Stimulated activated CD4-positive, alpha-beta T cell treated with anti-CD3 and anti-CD28 coated beads, Interleukin-2, amount 100 ng/mL, for 48 hours (primary cell): ENCODE data around the gene COL9A1.

ENCODE experiments used
- DNase-seq, 2 donors: peaks; one replicate each; pipeline ENCODE4 v3.0.0-alpha.2; 2020

The COL9A1 gene

GRCh38 chr6:70285201-70285600 is 17.7 kb downstream of the COL9A1 start:
- no peak for DNase-seq

- no peak for DNase-seq
Observed at GRCh38 chr6:70282919-70283461, 19.9 kb downstream of the COL9A1 start.

- DNase-seq = no peak
Observed at GRCh38 chr6:70282312-70282918, 20.5 kb downstream of the COL9A1 start.

DNA sequence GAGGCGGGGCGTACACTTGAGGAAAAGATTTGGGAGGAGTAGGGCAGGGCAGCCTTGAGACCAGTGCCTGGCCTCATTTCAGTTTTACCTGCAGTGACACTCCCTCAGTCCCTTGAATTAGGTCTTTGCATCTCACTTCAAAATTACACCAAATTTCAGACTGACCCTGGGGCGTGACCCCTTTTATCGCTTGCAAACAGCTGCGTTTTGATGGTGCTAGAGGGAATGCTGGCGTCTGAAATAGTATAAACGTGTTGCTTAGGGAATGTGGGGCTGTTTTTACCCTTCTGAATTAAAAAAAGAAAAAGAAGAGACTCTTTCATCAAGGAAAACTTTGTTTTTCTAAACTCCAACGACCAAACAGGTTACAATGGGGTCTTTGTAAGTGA is 21.0 kb downstream of the COL9A1 start:
- no peak for DNase-seq

GRCh38 chr6:70280400-70280853 is 22.5 kb downstream of the COL9A1 start:
- DNase-seq = no peak

GRCh38 chr6:70277470-70277869 is 25.4 kb downstream of the COL9A1 start:
- DNase-seq = no peak

- no peak for DNase-seq
Observed at GRCh38 chr6:70274338-70274737, 28.5 kb downstream of the COL9A1 start.

GRCh38 chr6:70272071-70272470 is 30.8 kb downstream of the COL9A1 start:
- DNase-seq = no peak

DNA sequence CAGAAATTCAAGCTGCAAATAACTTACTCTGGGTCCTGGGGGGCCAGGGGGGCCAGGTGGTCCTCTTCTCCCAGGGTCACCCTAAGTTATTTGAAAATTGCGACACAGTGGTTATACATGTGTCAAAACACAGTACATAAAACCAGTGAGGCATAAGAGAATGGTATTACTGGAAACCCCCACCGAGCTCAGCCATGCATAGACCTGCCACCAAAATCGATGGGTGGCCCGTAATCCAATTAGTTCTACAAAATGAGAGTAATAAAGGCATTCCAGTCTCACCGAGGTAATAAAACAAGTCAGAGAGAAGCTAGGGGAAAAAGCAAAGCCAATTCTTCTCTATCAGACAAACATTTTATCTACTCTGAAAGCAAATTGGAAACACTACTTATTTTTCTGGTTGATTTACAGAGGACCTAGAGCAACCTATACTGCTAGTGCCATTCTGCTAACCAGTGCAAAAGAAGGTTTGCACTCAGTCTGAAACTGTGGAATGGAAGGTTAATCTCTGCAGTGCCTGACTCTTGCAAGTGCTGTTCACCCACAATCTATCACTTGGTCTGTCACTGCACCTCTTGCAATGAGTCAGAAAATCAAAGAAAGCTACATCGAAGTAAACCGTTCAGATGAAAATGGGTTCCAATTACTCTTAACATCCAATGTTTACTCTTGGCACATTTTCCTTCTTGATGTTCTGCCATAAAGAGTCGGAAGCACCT is 32.4 kb downstream of the COL9A1 start:
- no peak for DNase-seq

DNA sequence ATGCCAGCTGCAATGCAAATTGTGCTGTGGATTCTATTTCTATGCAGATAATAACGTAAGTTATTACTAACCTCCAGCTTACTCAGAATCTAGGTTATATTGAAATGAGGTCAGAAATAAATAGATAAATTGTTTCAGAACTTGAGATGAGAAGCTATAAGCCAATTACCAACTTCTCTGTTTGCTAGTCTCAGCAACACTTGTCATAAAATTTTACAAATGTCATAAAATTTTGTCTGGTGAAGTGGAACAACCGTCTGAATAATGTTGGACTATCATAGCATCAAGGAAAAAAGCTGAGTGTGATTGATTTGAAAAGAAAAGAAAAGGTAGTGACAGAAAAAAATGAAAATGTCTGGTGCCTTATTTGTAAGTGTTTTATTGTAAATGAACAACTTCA is 36.7 kb downstream of the COL9A1 start:
- no peak for DNase-seq

DNA sequence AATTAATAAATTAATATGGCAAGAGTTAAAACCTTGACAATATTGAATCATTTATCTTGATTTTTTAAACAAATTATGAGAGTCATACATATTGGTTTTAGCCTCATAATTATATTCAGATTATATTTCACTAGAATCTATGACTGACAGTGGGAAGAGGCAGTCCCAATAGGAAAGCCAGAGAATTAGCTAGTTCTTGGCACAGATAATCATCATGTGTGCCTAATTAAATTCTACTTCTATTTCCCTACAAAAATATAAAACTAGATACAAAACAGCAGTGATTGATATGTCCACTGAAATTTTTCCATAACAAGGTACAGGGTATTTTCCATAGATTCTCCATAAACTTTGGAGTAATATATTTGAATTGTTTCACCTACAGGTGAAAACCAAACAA is 38.6 kb downstream of the COL9A1 start:
- DNase-seq = no peak

GRCh38 chr6:70258483-70258882 is 44.4 kb downstream of the COL9A1 start:
- DNase-seq = no peak

DNA sequence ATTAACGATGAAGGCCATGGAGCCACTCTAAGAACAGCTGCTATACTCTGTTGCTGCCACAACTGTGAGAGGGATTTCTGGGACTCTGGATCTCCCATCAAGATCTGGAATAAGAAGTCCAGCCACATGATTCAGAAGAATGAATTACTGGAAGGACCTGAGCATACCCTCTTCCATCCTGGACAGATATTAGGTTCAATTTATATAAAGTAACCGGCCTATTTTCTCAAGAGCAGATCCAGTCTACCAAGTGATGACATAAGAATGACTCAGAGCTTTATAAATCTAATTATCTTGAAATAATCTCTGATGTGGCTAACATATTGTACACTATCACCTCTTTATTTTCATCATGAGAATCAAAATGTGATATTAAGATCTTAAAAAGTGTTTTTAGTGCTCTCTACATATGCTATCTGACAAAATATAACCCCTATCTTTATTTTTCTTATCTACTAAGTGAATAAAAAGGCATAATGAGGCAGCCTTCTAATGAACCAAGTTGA is 45.1 kb downstream of the COL9A1 start:
- DNase-seq = no peak

GRCh38 chr6:70254784-70255183 is 48.1 kb downstream of the COL9A1 start:
- DNase-seq = no peak

GRCh38 chr6:70253923-70254322 is 49.0 kb downstream of the COL9A1 start:
- no peak for DNase-seq

DNA sequence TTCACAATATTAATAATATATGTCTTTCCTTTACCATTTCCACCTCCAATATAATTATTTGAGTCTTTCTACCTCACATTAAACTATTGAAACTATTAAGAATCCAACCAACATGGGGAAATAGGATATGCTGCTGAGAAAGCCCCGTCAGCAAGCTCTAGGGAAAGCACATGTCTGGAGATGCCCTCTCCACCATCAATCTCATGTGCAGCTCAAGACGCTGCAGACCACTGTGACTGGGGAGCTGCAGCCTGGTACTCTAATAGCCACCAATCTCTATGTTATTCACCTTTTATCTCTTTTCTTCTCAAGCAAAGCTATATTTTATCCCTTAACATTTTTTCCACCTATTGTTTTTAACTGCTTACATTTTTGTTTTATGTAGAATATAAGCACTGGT is 50.3 kb downstream of the COL9A1 start:
- no peak for DNase-seq

DNA sequence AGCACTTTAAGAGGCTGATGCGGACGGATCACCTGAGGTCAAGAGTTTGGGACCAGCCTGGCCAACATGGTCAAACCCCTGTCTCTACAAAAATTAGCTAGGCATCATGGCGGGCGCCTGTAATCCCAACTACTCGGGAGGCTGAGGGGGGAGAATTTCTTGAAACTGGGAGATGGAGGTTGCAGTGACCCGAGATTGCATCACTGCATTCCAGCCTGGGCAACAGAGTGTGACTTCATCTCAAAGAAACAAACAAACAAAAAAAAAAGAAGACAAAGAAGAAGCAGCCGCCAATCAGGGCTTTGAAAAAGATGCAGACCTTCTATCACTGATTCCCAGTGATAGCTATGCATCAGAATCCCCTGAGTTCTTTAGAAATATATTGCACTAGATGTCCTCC is 56.8 kb downstream of the COL9A1 start:
- no peak for DNase-seq

DNA sequence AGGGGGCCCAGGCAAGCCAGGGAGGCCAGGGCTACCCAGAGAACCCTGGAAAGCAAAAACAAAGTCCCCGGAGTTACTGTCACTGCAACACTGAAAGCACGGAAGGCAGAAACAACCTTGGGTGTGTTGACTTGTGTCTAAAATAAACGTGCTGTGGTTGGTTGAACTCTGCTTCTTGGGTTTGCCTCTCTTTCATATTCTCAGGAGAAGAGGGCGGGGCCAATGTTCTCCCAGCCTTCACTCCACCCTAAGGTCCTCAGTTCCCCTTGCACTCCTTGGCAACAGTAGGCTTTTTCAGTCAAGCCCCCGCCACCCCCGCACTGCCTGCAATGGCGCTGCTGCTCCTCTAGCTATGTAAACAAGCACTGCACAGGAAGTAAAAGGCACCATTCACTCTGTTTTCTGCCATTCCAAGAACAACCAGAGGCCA is 60.9 kb downstream of the COL9A1 start:
- no peak for DNase-seq

- no peak for DNase-seq
Observed at GRCh38 chr6:70241031-70241430, 61.9 kb downstream of the COL9A1 start.

GRCh38 chr6:70236343-70236742 is 66.5 kb downstream of the COL9A1 start:
- no peak for DNase-seq

GRCh38 chr6:70234561-70235236 is 68.2 kb downstream of the COL9A1 start:
- no peak for DNase-seq

- no peak for DNase-seq
Observed at GRCh38 chr6:70231311-70231710, 71.6 kb downstream of the COL9A1 start.

DNA sequence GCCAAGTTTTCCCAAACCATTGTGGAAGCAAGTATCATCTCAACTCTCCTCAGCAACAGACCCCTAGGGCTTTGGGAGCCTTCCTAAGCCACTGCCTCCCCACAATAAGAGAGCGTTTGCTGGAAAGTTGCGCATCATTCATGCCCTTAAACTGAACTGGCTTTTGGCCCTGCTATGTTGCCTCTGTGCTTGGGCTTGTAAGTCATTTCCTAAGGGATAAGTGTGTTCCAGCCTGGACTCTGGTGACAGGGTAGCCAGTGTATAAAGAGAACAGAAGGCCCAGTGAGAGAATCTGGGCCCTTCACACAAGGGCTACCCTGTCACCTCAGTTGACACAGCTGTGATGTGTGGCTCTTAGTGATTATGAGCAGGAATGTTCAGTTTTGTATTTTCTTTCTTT is 77.8 kb downstream of the COL9A1 start:
- DNase-seq = no peak

DNA sequence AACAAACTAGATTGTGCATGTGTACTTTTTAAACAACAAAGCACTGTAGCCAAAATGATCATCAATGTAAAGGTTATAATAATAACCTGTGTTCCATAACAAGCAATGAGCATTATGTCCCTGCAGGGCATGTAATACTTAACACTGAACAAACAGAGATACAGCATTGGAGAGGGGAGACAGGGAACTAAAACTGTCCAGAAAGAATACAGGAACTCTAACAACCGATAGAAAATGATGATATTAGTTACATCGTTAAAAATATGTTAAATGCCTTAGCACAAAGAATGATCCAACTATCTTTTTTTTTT is 80.5 kb downstream of the COL9A1 start:
- DNase-seq = no peak
